Measurements from ENCODE around the gene TMEM272. TPM values are rescaled to one million over a fixed set of nuclear protein-coding genes. Genes with fewer than 3 reads are reported as not detected.
A peak's percentile ranks its signal among the peaks of the same experiment; 100 is the strongest.

TMEM272 gene
- total RNA-seq, 2 donors from 2014 or later: not detected

- H3K4me1 ChIP-seq: peaks cover 69% of the 10 kb centered on the region
- no peak for ATAC-seq
Observed at GRCh38 chr13:51800486-51800885, 44.5 kb downstream of the TMEM272 start.

DNA sequence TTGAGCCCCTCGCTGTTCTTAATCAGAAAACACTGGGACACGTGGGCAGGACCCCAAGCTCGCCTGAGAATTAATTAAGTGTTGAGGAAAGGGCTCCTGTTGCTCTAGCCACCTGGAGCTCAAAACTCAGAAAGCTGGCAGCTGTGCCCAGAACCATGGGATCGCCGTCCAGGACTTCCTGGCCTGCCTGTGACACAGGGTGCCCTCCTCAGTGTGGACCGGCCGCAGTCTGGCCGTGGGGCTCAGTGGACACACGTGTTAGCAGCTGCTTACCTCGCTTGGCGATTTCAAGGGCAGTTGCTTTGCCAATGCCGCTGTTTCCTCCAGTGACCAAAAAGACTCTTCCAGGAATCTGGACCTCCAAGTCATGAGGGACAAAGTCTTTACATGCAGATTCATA is 45.7 kb downstream of the TMEM272 start:
- no peaks in the 10 kb centered on the region for H3K9me3 ChIP-seq
- ATAC-seq (no peak), DNase-seq (no peak)
- H3K4me3 ChIP-seq: no peak overlapping the region
- no peaks in the 10 kb centered on the region for H3K27me3 ChIP-seq
- no peak for TF ChIP-seq POLR2A (IDR thresholded peaks at IDR 0.05)
- no peak for TF ChIP-seq CTCF (IDR thresholded peaks at IDR 0.05)
- 71 to 85% methylated on average over 3 to 12 of the region's 12 CpGs for WGBS, 2 donors
- intact Hi-C loops (cut with DNase I): loop anchor here (10.0 kb wide), 1 partner anchor 354 kb away; no protein-coding TSS in a partner anchor
- peaks cover 74% of the 10 kb centered on the region for H3K4me1 ChIP-seq
- H3K36me3 ChIP-seq (replicated peaks in 1 of 2; ENCODE audit: insufficient read depth in 1 of 2, low read depth in 2 of 2): peaks cover 0 to 2% of the 10 kb centered on the region in 2 donors
- no peak overlapping the region for H3K27ac ChIP-seq

More at GRCh38 chr13:51800486-51800885, 44.5 kb downstream of the TMEM272 start:
- peaks cover 0 to 2% of the 10 kb centered on the region in 2 donors for H3K36me3 ChIP-seq (replicated peaks in 1 of 2; ENCODE audit: insufficient read depth in 1 of 2, low read depth in 2 of 2)
- peak overlapping the region; percentile 8 to 98 (median 14) for H3K27ac ChIP-seq
- TF ChIP-seq POLR2A (IDR thresholded peaks at IDR 0.05): no peak
- TF ChIP-seq CTCF (IDR thresholded peaks at IDR 0.05): no peak
- intact Hi-C loops (cut with DNase I): loop anchor here (5.0 kb wide), 1 partner anchor 218 kb away; the partner anchor contains the start of gene WDFY2
- WGBS, 2 donors: 68 to 75% methylated on average over 4 to 5 of the region's 5 CpGs
- H3K27me3 ChIP-seq: no peaks in the 10 kb centered on the region
- no peaks in the 10 kb centered on the region for H3K9me3 ChIP-seq
- no peak overlapping the region for H3K4me3 ChIP-seq
- DNase-seq: peak in 2 of 4 donors; percentile 52 to 57

DNA sequence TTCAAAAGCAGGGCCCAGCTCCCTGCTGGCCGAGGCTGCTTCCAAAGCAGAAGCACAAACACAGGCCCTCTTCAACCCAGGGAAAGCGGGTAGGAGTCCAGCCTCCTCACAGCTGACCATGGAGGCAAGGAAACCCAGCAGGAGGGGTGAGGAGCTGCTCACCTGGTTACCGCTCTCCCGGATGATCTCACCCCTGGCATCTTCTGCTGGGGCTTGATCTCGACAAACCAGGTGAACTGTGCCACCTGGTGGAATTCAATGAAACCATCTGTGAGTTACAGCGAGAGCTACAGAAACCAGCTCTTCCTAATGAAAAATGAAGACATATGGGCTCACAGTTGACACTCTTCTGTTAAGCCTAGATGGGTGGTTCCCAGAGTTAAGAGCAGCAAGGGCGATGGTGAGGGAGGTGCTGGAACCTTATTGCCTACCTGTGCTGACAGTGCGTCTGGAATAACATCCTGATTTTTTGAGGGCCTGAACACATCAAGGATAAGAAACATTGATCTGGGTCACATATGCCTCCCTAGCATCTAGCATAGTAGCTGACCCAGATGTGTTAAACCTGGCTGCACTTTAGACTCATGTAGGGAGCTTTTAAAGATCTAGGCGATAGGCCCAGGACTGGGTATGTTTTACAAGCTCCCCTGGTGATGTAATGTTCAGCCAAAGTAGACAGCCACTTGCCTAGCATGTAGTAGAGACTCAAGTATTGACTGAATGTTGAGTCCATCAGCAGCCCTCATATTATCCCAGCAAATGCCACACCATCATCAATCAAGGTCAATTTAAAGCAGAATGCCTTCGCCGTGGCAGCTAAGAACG is 47.1 kb downstream of the TMEM272 start:
- 35 to 49% methylated on average over 12 of the region's 12 CpGs for WGBS, 2 donors
- ATAC-seq (peak; percentile 88), DNase-seq (peak; percentile 90 to 96 (median 94))
- H3K27ac ChIP-seq: peak overlapping the region; percentile 55 to 79 (median 74)
- no peaks in the 10 kb centered on the region for H3K9me3 ChIP-seq
- peaks cover 82% of the 10 kb centered on the region for H3K4me1 ChIP-seq
- TF ChIP-seq POLR2A (IDR thresholded peaks at IDR 0.05) (peak in 1 of 3 donors; percentile 22), CTCF (IDR thresholded peaks at IDR 0.05) (peak; percentile 48 to 94 (median 91))
- intact Hi-C loops (cut with DNase I): loop anchor here (10.0 kb wide), 1 partner anchor 353 kb away; no protein-coding TSS in a partner anchor
- H3K4me3 ChIP-seq: no peak overlapping the region
- peaks cover 0 to 2% of the 10 kb centered on the region in 2 donors for H3K36me3 ChIP-seq (replicated peaks in 1 of 2; ENCODE audit: insufficient read depth in 1 of 2, low read depth in 2 of 2)
- no peaks in the 10 kb centered on the region for H3K27me3 ChIP-seq

- DNase-seq (peak in 1 of 4 donors; percentile 41), ATAC-seq (no peak)
- 30 to 47% methylated on average over 7 of the region's 7 CpGs for WGBS, 2 donors
- peaks cover 69% of the 10 kb centered on the region for H3K4me1 ChIP-seq
- peaks cover 0 to 2% of the 10 kb centered on the region in 2 donors for H3K36me3 ChIP-seq (replicated peaks in 1 of 2; ENCODE audit: insufficient read depth in 1 of 2, low read depth in 2 of 2)
- no peak overlapping the region for H3K4me3 ChIP-seq
- peak overlapping the region; percentile 55 to 79 (median 74) for H3K27ac ChIP-seq
- no peak for TF ChIP-seq CTCF (IDR thresholded peaks at IDR 0.05)
- TF ChIP-seq POLR2A (IDR thresholded peaks at IDR 0.05): no peak
- intact Hi-C loops (cut with DNase I): loop anchor here (10.0 kb wide), 1 partner anchor 352 kb away; no protein-coding TSS in a partner anchor
- H3K9me3 ChIP-seq: no peaks in the 10 kb centered on the region
- H3K27me3 ChIP-seq: no peaks in the 10 kb centered on the region
Observed at GRCh38 chr13:51796546-51796945, 48.4 kb downstream of the TMEM272 start.
